ENCODE data around the gene SLC7A6OS. TPM values are rescaled to one million over a fixed set of nuclear protein-coding genes. Genes with fewer than 3 reads are reported as not detected.

Gene SLC7A6OS
- total and polyA plus RNA-seq, 10 of the 15 experiments (the other 5 are each of a cell fraction or from before 2014, with no cell fraction given), result 2.9 to 27.4 (median 16.9) TPM

DNA sequence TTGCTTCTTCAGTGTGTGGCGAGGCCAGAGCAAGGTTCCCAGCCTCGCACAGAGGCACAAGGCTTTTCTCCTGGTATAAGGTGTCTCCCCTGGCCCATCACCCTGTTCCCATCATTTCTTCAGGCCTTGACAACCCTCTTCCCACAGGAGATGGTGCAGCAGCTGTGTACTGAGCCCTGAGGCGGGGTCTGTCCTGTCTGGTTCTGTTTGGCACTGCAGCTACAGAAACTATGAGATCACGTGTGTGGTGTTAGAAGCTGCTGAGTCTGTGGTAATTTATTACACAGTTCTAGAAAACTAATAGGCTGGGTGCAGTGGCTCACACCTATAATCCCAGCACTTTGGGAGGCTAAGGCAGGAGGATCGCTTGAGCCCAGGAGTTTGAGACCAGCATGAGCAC, 58.4 kb downstream of the SLC7A6OS start:
- no peak overlapping the region for H3K27ac ChIP-seq (ENCODE audit: control insufficient read depth, insufficient read depth)
- peak; percentile 32; the same call in 2 of the 3 replicates for ATAC-seq
- POLR2A ChIA-PET, result interaction anchor here (0.6 to 1.7 kb wide), 4 partner anchors 33 to 172 kb away, joined by 3 to 7 read pairs (median 4); no protein-coding TSS in a partner anchor
- SMC1A ChIA-PET (ENCODE audit: uncharacterized antibody, unreplicated experiment), result interaction anchor here (0.6 to 2.6 kb wide), 3 partner anchors 9 to 78 kb away, joined by 3 to 13 read pairs (median 10); no protein-coding TSS in a partner anchor
- intact Hi-C loops (cut with micrococcal nuclease; ENCODE audit: unreplicated experiment) (no loop called here), in situ Hi-C loops (cut with MboI) (no loop called here)
- CTCF ChIA-PET, result interaction anchor here (0.6 to 3.4 kb wide), 5 partner anchors 9 to 76 kb away, joined by 3 to 25 read pairs (median 15); partner anchors contain the start of gene SLC7A6
- 97% methylated on average over 5 of the region's 5 CpGs for WGBS (ENCODE audit: insufficient coverage, insufficient replicate concordance, low lambda C conversion rate, missing lambda C conversion rate)
- DNase-seq (ENCODE audit: low read depth, low spot score), result no peak
- peaks cover 9% of the 10 kb centered on the region for H3K4me1 ChIP-seq (ENCODE audit: control insufficient read depth, insufficient read depth, low read length)
- no peaks in the 10 kb centered on the region for H4K20me1 ChIP-seq (ENCODE audit: control insufficient read depth, insufficient read depth)
- BruUV-seq (replicated peaks), result no TSS peak
- H2AFZ ChIP-seq (ENCODE audit: control insufficient read depth, low read depth, low read length), result no peak overlapping the region
- TF ChIP-seq SMC3 (IDR thresholded peaks at IDR 0.05; ENCODE audit: borderline replicate concordance, low read length), result no peak
- no peak for TF ChIP-seq RELA (IDR thresholded peaks at IDR 0.05; ENCODE audit: borderline replicate concordance, partially characterized antibody)
- TF ChIP-seq POLR2AphosphoS5 (IDR thresholded peaks at IDR 0.05; ENCODE audit: low read length), result no peak
- TF ChIP-seq, protein P1, sequence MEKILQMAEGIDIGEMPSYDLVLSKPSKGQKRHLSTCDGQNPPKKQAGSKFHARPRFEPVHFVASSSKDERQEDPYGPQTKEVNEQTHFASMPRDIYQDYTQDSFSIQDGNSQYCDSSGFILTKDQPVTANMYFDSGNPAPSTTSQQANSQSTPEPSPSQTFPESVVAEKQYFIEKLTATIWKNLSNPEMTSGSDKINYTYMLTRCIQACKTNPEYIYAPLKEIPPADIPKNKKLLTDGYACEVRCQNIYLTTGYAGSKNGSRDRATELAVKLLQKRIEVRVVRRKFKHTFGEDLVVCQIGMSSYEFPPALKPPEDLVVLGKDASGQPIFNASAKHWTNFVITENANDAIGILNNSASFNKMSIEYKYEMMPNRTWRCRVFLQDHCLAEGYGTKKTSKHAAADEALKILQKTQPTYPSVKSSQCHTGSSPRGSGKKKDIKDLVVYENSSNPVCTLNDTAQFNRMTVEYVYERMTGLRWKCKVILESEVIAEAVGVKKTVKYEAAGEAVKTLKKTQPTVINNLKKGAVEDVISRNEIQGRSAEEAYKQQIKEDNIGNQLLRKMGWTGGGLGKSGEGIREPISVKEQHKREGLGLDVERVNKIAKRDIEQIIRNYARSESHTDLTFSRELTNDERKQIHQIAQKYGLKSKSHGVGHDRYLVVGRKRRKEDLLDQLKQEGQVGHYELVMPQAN (conservative IDR thresholded peaks at IDR 0.05), result no peak
- TF ChIP-seq CBFB (IDR thresholded peaks at IDR 0.05; ENCODE audit: low read depth), result no peak
- TF ChIP-seq MYC (IDR thresholded peaks at IDR 0.05; ENCODE audit: insufficient read depth, insufficient read length, insufficient replicate concordance, low read length, severe bottlenecking), result no peak
- no peak for TF ChIP-seq KAT2A (conservative IDR thresholded peaks at IDR 0.05; ENCODE audit: control insufficient read depth, low read depth, low read length)
- TF ChIP-seq STAT3 (IDR thresholded peaks at IDR 0.05; ENCODE audit: low read depth, low read length), result no peak
- TF ChIP-seq, protein P2, sequence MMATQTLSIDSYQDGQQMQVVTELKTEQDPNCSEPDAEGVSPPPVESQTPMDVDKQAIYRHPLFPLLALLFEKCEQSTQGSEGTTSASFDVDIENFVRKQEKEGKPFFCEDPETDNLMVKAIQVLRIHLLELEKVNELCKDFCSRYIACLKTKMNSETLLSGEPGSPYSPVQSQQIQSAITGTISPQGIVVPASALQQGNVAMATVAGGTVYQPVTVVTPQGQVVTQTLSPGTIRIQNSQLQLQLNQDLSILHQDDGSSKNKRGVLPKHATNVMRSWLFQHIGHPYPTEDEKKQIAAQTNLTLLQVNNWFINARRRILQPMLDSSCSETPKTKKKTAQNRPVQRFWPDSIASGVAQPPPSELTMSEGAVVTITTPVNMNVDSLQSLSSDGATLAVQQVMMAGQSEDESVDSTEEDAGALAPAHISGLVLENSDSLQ (IDR thresholded peaks at IDR 0.05), result no peak
- H3K27me3 ChIP-seq (replicated peaks in 1 of 2; ENCODE audit: control insufficient read depth in 2 of 2, insufficient read depth in 2 of 2, low read length in 1 of 2), result no peaks in the 10 kb centered on the region
- RAD21 ChIA-PET (ENCODE audit: unreplicated experiment), result interaction anchor here (0.9 kb wide), 1 partner anchor 11 kb away, joined by 3 read pairs; no protein-coding TSS in a partner anchor
- no peaks in the 10 kb centered on the region for H3K9me3 ChIP-seq (replicated peaks; ENCODE audit: control insufficient read depth, insufficient read depth, low read length)
- H3K4me3 ChIP-seq, result no peak overlapping the region
- no peak overlapping the region for H3K9ac ChIP-seq (ENCODE audit: control insufficient read depth, insufficient read depth, low read length)
- FAIRE-seq, result no peak
- no peak overlapping the region for H3K4me2 ChIP-seq (ENCODE audit: control insufficient read depth, insufficient read depth)
- peaks cover 1 to 3% of the 10 kb centered on the region in 2 experiments; a peak in 2 of 4 replicates for H3K36me3 ChIP-seq (ENCODE audit: control insufficient read depth in 2 of 2, insufficient read depth in 2 of 2, low read length in 1 of 2)
- H3K79me2 ChIP-seq (ENCODE audit: control insufficient read depth, insufficient read depth, low read length), result no peaks in the 10 kb centered on the region
